WTC11 (cell line): ENCODE measurements around the gene RASL10A. TPM values are rescaled to one million over a fixed set of nuclear protein-coding genes. Genes with fewer than 3 reads are reported as not detected.

Experiments used
- ATAC-seq: fragments of 200-7000 bp; cut with Tn5 transposase; 2 replicates; pipeline ENCODE4 v1.10.0; 2021; ENCODE audit warnings: mild to moderate bottlenecking, moderate library complexity
- CTCF ChIA-PET: fragments of 300-600 bp; sonication (Branson Sonifier 250); formaldehyde crosslinking; loops from one replicate; lab custom pipeline; 2021; ENCODE audit warnings: antibody characterized with exemption; lab: Charles Lee
- POLR2A ChIA-PET: fragments of 350-600 bp; sonication (Branson Sonifier 250); formaldehyde crosslinking; loops from one replicate; lab custom pipeline; 2021; ENCODE audit warnings: antibody characterized with exemption; lab: Charles Lee
- DNase-seq: peaks from one replicate; pipeline ENCODE4 v3.0.0; 2021; ENCODE audit warnings: low spot score
- H3K27ac Mint-ChIP-seq: 2 replicates; pipeline ENCODE4 v1.8.0; 2021; ENCODE audit warnings: mixed read lengths
- H3K27me3 Mint-ChIP-seq: 2 replicates; pipeline ENCODE4 v1.8.0; 2021; ENCODE audit warnings: low read depth, mild to moderate bottlenecking, moderate library complexity, mixed read lengths
- H3K36me3 Mint-ChIP-seq: 2 replicates; pipeline ENCODE4 v1.8.0; 2021; ENCODE audit warnings: mixed read lengths
- H3K4me1 Mint-ChIP-seq: 2 replicates; pipeline ENCODE4 v1.8.0; 2022; ENCODE audit warnings: mixed read lengths
- H3K4me3 Mint-ChIP-seq: 2 replicates; pipeline ENCODE4 v1.8.0; 2021; ENCODE audit warnings: mild to moderate bottlenecking, moderate library complexity, mixed read lengths
- H3K9me3 Mint-ChIP-seq: 2 replicates; pipeline ENCODE4 v1.8.0; 2021; ENCODE audit warnings: mixed read lengths
- CBFB ChIP-seq: sonication (generic); formaldehyde crosslinking; IDR thresholded peaks from 2 replicates; pipeline ENCODE4 v1.8.1; 2022; ENCODE audit warnings: mild to moderate bottlenecking, low read depth, missing genetic modification reagents
- CREB1 ChIP-seq: sonication (generic); formaldehyde crosslinking; IDR thresholded peaks from 2 replicates; pipeline ENCODE4 v1.8.0; 2023; ENCODE audit warnings: mild to moderate bottlenecking, missing genetic modification reagents
- ETV6 ChIP-seq: sonication (generic); formaldehyde crosslinking; IDR thresholded peaks from 2 replicates; pipeline ENCODE4 v1.8.1; 2022; ENCODE audit warnings: mild to moderate bottlenecking, missing genetic modification reagents
- FOXK1 ChIP-seq: sonication (generic); formaldehyde crosslinking; IDR thresholded peaks from 2 replicates; pipeline ENCODE4 v1.8.0; 2022; ENCODE audit warnings: mild to moderate bottlenecking, moderate library complexity, missing genetic modification reagents
- FOXP1 ChIP-seq: sonication (generic); formaldehyde crosslinking; IDR thresholded peaks from 2 replicates; pipeline ENCODE4 v1.8.0; 2022; ENCODE audit warnings: missing genetic modification reagents, mild to moderate bottlenecking, moderate library complexity, borderline replicate concordance
- KAT7 ChIP-seq: sonication (generic); formaldehyde crosslinking; IDR thresholded peaks from 2 replicates; pipeline ENCODE4 v1.8.1; 2023; ENCODE audit warnings: missing genetic modification reagents, mild to moderate bottlenecking, borderline replicate concordance
- RORB ChIP-seq: fragments of 250-450 bp; sonication (Bioruptor Pico); IDR thresholded peaks from 2 replicates; pipeline ENCODE4 v1.9.0; 2021; ENCODE audit warnings: mild to moderate bottlenecking
- TEAD4 ChIP-seq: sonication (generic); formaldehyde crosslinking; IDR thresholded peaks from 2 replicates; pipeline ENCODE4 v1.8.0; 2022; ENCODE audit warnings: mild to moderate bottlenecking, missing genetic modification reagents
- ZNF416 ChIP-seq: fragments of 250-450 bp; sonication (Bioruptor Pico); IDR thresholded peaks from 2 replicates; pipeline ENCODE4 v1.9.0; 2021; ENCODE audit warnings: mild to moderate bottlenecking, inconsistent platforms
- ZNF423 ChIP-seq: fragments of 250-450 bp; sonication (Bioruptor Pico); IDR thresholded peaks from 2 replicates; pipeline ENCODE4 v2.1.2; 2022; ENCODE audit warnings: mild to moderate bottlenecking, moderate library complexity
- ZNF671 ChIP-seq: fragments of 250-450 bp; sonication (Bioruptor Pico); IDR thresholded peaks from 2 replicates; pipeline ENCODE4 v1.8.0; 2021; ENCODE audit warnings: mild to moderate bottlenecking
- total RNA-seq: library from RNA; stranded (reverse); gene quantifications from 3 replicates; pipeline ENCODE4 v1.2.3, GENCODE V29; 2021
- TF ChIP-seq, protein P1 (sequence below): sonication (generic); formaldehyde crosslinking; IDR thresholded peaks from 2 replicates; pipeline ENCODE4 v1.8.1; 2023; ENCODE audit warnings: mild to moderate bottlenecking, missing genetic modification reagents, moderate library complexity
- TF ChIP-seq, protein P2 (sequence below): sonication (generic); formaldehyde crosslinking; IDR thresholded peaks from 2 replicates; pipeline ENCODE4 v1.8.1; 2023; ENCODE audit warnings: mild to moderate bottlenecking, moderate library complexity, missing genetic modification reagents
- TF ChIP-seq, protein P3 (sequence below): sonication (generic); formaldehyde crosslinking; IDR thresholded peaks from 2 replicates; pipeline ENCODE4 v1.8.0; 2022; ENCODE audit warnings: mild to moderate bottlenecking, missing genetic modification reagents
- TF ChIP-seq, protein P4 (sequence below): sonication (generic); formaldehyde crosslinking; IDR thresholded peaks from 2 replicates; pipeline ENCODE4 v1.8.1; 2022; ENCODE audit warnings: mild to moderate bottlenecking, moderate library complexity, missing genetic modification reagents
- TF ChIP-seq, protein P5 (sequence below): sonication (generic); formaldehyde crosslinking; IDR thresholded peaks from 2 replicates; pipeline ENCODE4 v1.8.1; 2022; ENCODE audit warnings: mild to moderate bottlenecking, missing genetic modification reagents, moderate library complexity, borderline replicate concordance
- TF ChIP-seq, protein P6 (sequence below): sonication (generic); formaldehyde crosslinking; IDR thresholded peaks from 2 replicates; pipeline ENCODE4 v1.8.0; 2022; ENCODE audit warnings: missing genetic modification reagents
- TF ChIP-seq, protein P7 (sequence below): sonication (generic); formaldehyde crosslinking; IDR thresholded peaks from 2 replicates; pipeline ENCODE4 v1.8.0; 2023; ENCODE audit warnings: mild to moderate bottlenecking, missing genetic modification reagents
- TF ChIP-seq, protein P8 (sequence below): sonication (generic); formaldehyde crosslinking; IDR thresholded peaks from 2 replicates; pipeline ENCODE4 v1.8.1; 2023; ENCODE audit warnings: mild to moderate bottlenecking, missing genetic modification reagents, moderate library complexity
- TF ChIP-seq, protein P9 (sequence below): fragments of 250-450 bp; sonication (Bioruptor Pico); IDR thresholded peaks from 2 replicates; pipeline ENCODE4 v1.9.0; 2021; ENCODE audit warnings: mild to moderate bottlenecking

Gene RASL10A
- total RNA-seq, 1 experiment from 2014 or later: 1.6 TPM

DNA sequence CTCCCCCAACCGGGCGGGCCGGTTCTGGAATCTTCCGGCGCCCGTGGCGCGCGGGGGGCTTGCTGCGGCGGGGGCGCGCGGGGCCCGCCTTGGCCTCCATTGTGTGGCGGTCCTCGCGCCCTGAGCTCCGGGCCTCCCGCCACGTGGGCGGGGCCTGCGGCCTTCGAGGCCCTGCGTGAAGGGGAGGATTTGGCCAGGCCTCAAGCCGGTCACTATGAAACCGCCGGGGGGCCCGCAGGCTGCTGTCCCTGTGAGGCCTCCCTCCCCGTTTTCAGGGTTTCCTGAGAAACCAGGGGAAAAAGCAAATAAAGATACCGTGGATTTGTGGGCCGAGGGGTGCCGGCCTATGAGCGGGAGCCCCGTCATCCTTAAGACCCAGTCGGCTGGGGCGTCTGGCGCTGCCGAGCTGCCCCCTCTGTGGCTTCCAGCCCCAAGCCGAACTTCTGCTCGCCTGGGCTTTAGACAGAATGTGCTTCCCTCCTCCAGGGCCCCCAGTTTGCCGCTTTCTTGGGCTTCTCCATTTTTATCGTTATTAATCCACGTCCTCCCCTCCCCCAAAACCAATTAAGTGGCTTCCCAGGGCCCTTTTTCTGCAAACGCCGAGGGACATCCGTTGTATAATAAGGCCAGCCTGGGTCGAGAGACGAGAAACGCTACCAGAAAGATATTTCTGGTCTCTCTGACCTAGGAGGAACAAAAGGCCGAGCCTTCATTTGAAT is 46.8 kb downstream of the RASL10A start:
- DNase-seq (peak; percentile 61), ATAC-seq (peak; percentile 20)
- peak overlapping the region; percentile 96 for H3K27ac Mint-ChIP-seq
- peaks cover 4% of the 10 kb centered on the region for H3K27me3 Mint-ChIP-seq
- peaks cover 45% of the 10 kb centered on the region for H3K4me1 Mint-ChIP-seq
- H3K9me3 Mint-ChIP-seq: no peaks in the 10 kb centered on the region
- CTCF ChIA-PET: interaction anchor here (1.3 kb wide), 1 partner anchor 74 kb away, joined by 4 read pairs; no protein-coding TSS in a partner anchor
- POLR2A ChIA-PET: interaction anchor here (0.8 to 1.0 kb wide), 3 partner anchors 34 to 38 kb away, joined by 3 to 6 read pairs (median 4); partner anchors contain the start of gene GAS2L1
- H3K36me3 Mint-ChIP-seq: peaks cover 51% of the 10 kb centered on the region
- peak overlapping the region; percentile 85 for H3K4me3 Mint-ChIP-seq
- no peak for TF ChIP-seq RORB (CRISPR knock-in tag)
- TF ChIP-seq, protein P1, sequence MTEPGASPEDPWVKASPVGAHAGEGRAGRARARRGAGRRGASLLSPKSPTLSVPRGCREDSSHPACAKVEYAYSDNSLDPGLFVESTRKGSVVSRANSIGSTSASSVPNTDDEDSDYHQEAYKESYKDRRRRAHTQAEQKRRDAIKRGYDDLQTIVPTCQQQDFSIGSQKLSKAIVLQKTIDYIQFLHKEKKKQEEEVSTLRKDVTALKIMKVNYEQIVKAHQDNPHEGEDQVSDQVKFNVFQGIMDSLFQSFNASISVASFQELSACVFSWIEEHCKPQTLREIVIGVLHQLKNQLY (CRISPR knock-in tag): 0 out of 2 replicates have a peak, but pooled peaks have one; percentile 70
- TF ChIP-seq, protein P2, sequence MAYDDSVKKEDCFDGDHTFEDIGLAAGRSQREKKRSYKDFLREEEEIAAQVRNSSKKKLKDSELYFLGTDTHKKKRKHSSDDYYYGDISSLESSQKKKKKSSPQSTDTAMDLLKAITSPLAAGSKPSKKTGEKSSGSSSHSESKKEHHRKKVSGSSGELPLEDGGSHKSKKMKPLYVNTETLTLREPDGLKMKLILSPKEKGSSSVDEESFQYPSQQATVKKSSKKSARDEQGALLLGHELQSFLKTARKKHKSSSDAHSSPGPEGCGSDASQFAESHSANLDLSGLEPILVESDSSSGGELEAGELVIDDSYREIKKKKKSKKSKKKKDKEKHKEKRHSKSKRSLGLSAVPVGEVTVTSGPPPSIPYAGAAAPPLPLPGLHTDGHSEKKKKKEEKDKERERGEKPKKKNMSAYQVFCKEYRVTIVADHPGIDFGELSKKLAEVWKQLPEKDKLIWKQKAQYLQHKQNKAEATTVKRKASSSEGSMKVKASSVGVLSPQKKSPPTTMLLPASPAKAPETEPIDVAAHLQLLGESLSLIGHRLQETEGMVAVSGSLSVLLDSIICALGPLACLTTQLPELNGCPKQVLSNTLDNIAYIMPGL (CRISPR knock-in tag): peak; percentile 80; the same call in 1 of the 2 replicates
- 0 out of 2 replicates have a peak, but pooled peaks have one; percentile 36 for TF ChIP-seq ZNF416 (CRISPR knock-in tag)
- no peak for TF ChIP-seq ZNF671
- TF ChIP-seq KAT7 (CRISPR knock-in tag): no peak
- TF ChIP-seq, protein P3, sequence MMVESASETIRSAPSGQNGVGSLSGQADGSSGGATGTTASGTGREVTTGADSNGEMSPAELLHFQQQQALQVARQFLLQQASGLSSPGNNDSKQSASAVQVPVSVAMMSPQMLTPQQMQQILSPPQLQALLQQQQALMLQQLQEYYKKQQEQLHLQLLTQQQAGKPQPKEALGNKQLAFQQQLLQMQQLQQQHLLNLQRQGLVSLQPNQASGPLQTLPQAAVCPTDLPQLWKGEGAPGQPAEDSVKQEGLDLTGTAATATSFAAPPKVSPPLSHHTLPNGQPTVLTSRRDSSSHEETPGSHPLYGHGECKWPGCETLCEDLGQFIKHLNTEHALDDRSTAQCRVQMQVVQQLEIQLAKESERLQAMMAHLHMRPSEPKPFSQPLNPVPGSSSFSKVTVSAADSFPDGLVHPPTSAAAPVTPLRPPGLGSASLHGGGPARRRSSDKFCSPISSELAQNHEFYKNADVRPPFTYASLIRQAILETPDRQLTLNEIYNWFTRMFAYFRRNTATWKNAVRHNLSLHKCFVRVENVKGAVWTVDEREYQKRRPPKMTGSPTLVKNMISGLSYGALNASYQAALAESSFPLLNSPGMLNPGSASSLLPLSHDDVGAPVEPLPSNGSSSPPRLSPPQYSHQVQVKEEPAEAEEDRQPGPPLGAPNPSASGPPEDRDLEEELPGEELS (CRISPR knock-in tag): peak; percentile 77; the same call in 1 of the 2 replicates
- TF ChIP-seq ZNF423 (CRISPR knock-in tag): peak; percentile 41; the same call in 1 of the 2 replicates
- TF ChIP-seq, protein P4, sequence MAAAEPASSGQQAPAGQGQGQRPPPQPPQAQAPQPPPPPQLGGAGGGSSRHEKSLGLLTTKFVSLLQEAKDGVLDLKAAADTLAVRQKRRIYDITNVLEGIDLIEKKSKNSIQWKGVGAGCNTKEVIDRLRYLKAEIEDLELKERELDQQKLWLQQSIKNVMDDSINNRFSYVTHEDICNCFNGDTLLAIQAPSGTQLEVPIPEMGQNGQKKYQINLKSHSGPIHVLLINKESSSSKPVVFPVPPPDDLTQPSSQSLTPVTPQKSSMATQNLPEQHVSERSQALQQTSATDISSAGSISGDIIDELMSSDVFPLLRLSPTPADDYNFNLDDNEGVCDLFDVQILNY (CRISPR knock-in tag): peak; percentile 32; the same call in 1 of the 2 replicates
- TF ChIP-seq, protein P5, sequence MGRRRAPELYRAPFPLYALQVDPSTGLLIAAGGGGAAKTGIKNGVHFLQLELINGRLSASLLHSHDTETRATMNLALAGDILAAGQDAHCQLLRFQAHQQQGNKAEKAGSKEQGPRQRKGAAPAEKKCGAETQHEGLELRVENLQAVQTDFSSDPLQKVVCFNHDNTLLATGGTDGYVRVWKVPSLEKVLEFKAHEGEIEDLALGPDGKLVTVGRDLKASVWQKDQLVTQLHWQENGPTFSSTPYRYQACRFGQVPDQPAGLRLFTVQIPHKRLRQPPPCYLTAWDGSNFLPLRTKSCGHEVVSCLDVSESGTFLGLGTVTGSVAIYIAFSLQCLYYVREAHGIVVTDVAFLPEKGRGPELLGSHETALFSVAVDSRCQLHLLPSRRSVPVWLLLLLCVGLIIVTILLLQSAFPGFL (CRISPR knock-in tag): 0 out of 2 replicates have a peak, but pooled peaks have one; percentile 25
- peak; percentile 64; the same call in 1 of the 2 replicates for TF ChIP-seq FOXK1 (CRISPR knock-in tag)
- TF ChIP-seq, protein P6, sequence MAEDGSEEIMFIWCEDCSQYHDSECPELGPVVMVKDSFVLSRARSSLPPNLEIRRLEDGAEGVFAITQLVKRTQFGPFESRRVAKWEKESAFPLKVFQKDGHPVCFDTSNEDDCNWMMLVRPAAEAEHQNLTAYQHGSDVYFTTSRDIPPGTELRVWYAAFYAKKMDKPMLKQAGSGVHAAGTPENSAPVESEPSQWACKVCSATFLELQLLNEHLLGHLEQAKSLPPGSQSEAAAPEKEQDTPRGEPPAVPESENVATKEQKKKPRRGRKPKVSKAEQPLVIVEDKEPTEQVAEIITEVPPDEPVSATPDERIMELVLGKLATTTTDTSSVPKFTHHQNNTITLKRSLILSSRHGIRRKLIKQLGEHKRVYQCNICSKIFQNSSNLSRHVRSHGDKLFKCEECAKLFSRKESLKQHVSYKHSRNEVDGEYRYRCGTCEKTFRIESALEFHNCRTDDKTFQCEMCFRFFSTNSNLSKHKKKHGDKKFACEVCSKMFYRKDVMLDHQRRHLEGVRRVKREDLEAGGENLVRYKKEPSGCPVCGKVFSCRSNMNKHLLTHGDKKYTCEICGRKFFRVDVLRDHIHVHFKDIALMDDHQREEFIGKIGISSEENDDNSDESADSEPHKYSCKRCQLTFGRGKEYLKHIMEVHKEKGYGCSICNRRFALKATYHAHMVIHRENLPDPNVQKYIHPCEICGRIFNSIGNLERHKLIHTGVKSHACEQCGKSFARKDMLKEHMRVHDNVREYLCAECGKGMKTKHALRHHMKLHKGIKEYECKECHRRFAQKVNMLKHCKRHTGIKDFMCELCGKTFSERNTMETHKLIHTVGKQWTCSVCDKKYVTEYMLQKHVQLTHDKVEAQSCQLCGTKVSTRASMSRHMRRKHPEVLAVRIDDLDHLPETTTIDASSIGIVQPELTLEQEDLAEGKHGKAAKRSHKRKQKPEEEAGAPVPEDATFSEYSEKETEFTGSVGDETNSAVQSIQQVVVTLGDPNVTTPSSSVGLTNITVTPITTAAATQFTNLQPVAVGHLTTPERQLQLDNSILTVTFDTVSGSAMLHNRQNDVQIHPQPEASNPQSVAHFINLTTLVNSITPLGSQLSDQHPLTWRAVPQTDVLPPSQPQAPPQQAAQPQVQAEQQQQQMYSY (CRISPR knock-in tag): no peak
- TF ChIP-seq CBFB (CRISPR knock-in tag): no peak
- TF ChIP-seq, protein P7, sequence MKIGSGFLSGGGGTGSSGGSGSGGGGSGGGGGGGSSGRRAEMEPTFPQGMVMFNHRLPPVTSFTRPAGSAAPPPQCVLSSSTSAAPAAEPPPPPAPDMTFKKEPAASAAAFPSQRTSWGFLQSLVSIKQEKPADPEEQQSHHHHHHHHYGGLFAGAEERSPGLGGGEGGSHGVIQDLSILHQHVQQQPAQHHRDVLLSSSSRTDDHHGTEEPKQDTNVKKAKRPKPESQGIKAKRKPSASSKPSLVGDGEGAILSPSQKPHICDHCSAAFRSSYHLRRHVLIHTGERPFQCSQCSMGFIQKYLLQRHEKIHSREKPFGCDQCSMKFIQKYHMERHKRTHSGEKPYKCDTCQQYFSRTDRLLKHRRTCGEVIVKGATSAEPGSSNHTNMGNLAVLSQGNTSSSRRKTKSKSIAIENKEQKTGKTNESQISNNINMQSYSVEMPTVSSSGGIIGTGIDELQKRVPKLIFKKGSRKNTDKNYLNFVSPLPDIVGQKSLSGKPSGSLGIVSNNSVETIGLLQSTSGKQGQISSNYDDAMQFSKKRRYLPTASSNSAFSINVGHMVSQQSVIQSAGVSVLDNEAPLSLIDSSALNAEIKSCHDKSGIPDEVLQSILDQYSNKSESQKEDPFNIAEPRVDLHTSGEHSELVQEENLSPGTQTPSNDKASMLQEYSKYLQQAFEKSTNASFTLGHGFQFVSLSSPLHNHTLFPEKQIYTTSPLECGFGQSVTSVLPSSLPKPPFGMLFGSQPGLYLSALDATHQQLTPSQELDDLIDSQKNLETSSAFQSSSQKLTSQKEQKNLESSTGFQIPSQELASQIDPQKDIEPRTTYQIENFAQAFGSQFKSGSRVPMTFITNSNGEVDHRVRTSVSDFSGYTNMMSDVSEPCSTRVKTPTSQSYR (CRISPR knock-in tag): 0 out of 2 replicates have a peak, but pooled peaks have one; percentile 40
- TF ChIP-seq, protein P8, sequence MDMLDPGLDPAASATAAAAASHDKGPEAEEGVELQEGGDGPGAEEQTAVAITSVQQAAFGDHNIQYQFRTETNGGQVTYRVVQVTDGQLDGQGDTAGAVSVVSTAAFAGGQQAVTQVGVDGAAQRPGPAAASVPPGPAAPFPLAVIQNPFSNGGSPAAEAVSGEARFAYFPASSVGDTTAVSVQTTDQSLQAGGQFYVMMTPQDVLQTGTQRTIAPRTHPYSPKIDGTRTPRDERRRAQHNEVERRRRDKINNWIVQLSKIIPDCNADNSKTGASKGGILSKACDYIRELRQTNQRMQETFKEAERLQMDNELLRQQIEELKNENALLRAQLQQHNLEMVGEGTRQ (CRISPR knock-in tag): peak; percentile 47
- TF ChIP-seq TEAD4 (CRISPR knock-in tag): no peak
- no peak for TF ChIP-seq FOXP1 (CRISPR knock-in tag)
- no peak for TF ChIP-seq CREB1
- TF ChIP-seq, protein P9, sequence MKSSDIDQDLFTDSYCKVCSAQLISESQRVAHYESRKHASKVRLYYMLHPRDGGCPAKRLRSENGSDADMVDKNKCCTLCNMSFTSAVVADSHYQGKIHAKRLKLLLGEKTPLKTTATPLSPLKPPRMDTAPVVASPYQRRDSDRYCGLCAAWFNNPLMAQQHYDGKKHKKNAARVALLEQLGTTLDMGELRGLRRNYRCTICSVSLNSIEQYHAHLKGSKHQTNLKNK: no peak
- 0 out of 2 replicates have a peak, but pooled peaks have one; percentile 3 for TF ChIP-seq ETV6 (CRISPR knock-in tag)
